NCI-H1048 (cell line): Measurements from ENCODE around the gene PTGER2.

Source experiments
- DNase-seq: peaks from one replicate; lab custom pipeline; 2025; lab: John Stamatoyannopoulos, UW

PTGER2 gene

GRCh38 chr14:52313903-52314594 is at the start of gene PTGER2:
TSS of gene PTGER2 (plus strand) at chr14:52314312. CDS start at chr14:52314549, 237 bp downstream.
- peak; percentile 29 for DNase-seq

GRCh38 chr14:52265253-52265652 is 48.9 kb upstream of the PTGER2 start:
- no peak for DNase-seq

- no peak for DNase-seq
Measured at GRCh38 chr14:52266179-52266578, 47.9 kb upstream of the PTGER2 start.

GRCh38 chr14:52266782-52267181 is 47.3 kb upstream of the PTGER2 start:
- no peak for DNase-seq

- no peak for DNase-seq
Measured at GRCh38 chr14:52267501-52268278, 46.4 kb upstream of the PTGER2 start, which contains the start of gene PTGDR. TSS of gene PTGDR (plus strand) at chr14:52267698. CDS start at chr14:52267815, 117 bp downstream.

GRCh38 chr14:52268279-52269061 is 45.6 kb upstream of the PTGER2 start:
- DNase-seq: no peak

- no peak for DNase-seq
Measured at GRCh38 chr14:52269100-52269499, 45.0 kb upstream of the PTGER2 start.

- no peak for DNase-seq
Measured at GRCh38 chr14:52269982-52270381, 44.1 kb upstream of the PTGER2 start.

- no peak for DNase-seq
Measured at GRCh38 chr14:52271538-52271937, 42.6 kb upstream of the PTGER2 start.

- DNase-seq: no peak
Measured at GRCh38 chr14:52272375-52272774, 41.7 kb upstream of the PTGER2 start.

GRCh38 chr14:52275372-52275771 is 38.7 kb upstream of the PTGER2 start:
- DNase-seq: no peak

GRCh38 chr14:52277552-52277951 is 36.6 kb upstream of the PTGER2 start:
- DNase-seq: no peak

GRCh38 chr14:52279408-52279807 is 34.7 kb upstream of the PTGER2 start:
- DNase-seq: no peak

- no peak for DNase-seq
Measured at GRCh38 chr14:52283099-52283498, 31.0 kb upstream of the PTGER2 start.

- DNase-seq: no peak
Measured at GRCh38 chr14:52286661-52287649, 27.2 kb upstream of the PTGER2 start.

- DNase-seq: no peak
Measured at GRCh38 chr14:52296378-52296777, 17.7 kb upstream of the PTGER2 start.

- no peak for DNase-seq
Measured at GRCh38 chr14:52298795-52299194, 15.3 kb upstream of the PTGER2 start.

GRCh38 chr14:52299692-52300278 is 14.3 kb upstream of the PTGER2 start:
- DNase-seq: no peak

- DNase-seq: no peak
Measured at GRCh38 chr14:52303236-52303635, 10.9 kb upstream of the PTGER2 start.

GRCh38 chr14:52304248-52304904 is 9.7 kb upstream of the PTGER2 start:
- no peak for DNase-seq
